H1 (cell line): ENCODE data around the gene KCNN4. TPM values are rescaled to one million over a fixed set of nuclear protein-coding genes. Genes with fewer than 3 reads are reported as not detected.

Experiments used
- CTCF ChIA-PET: fragments of 300-600 bp; sonication (Branson Sonifier 250); formaldehyde crosslinking; loops from one replicate; lab custom pipeline; 2021; ENCODE audit not compliant: partially characterized antibody; lab: Charles Lee
- POLR2A ChIA-PET: fragments of 300-600 bp; sonication (Branson Sonifier 250); formaldehyde crosslinking; loops from one replicate; lab custom pipeline; 2021; ENCODE audit warnings: inconsistent platforms; ENCODE audit not compliant: partially characterized antibody; lab: Charles Lee
- DNase-seq, 2 experiments: peaks; one replicate each; pipeline versions ENCODE4 v3.0.0 to v3.0.0-alpha.2; 2010 to 2022; ENCODE audit warnings: low spot score in 2 of 2, low read depth in 1 of 2, mixed read lengths in 1 of 2
- FAIRE-seq: peaks from 2 replicates; lab custom pipeline; 2011; peaks lifted over from hg19 to GRCh38; lab: Jason Lieb, UNC
- H2AFZ ChIP-seq: 2 replicates; pipeline ENCODE4 v1.8.1; 2012; ENCODE audit warnings: low read length, inconsistent platforms
- H2AK5ac ChIP-seq: 2 replicates; pipeline ENCODE4 v1.6.1; 2013; ENCODE audit warnings: low read depth, low read length
- H2BK120ac ChIP-seq: replicated peaks from 2 replicates; pipeline ENCODE3; 2013; ENCODE audit warnings: low read depth, low read length, inconsistent platforms
- H2BK12ac ChIP-seq: 2 replicates; pipeline ENCODE4 v1.6.1; 2013; ENCODE audit warnings: low read depth, low read length
- H2BK15ac ChIP-seq: 2 replicates; pipeline ENCODE4 v1.6.1; 2013; ENCODE audit warnings: low read length
- H2BK20ac ChIP-seq: 2 replicates; pipeline ENCODE4 v1.6.1; 2013; ENCODE audit warnings: low read length
- H2BK5ac ChIP-seq: 2 replicates; pipeline ENCODE4 v1.6.1; 2013; ENCODE audit warnings: low read depth, low read length
- H3K14ac ChIP-seq: 2 replicates; pipeline ENCODE4 v1.6.1; 2013; ENCODE audit warnings: inconsistent platforms; ENCODE audit not compliant: insufficient read length
- H3K18ac ChIP-seq: 2 replicates; pipeline ENCODE4 v1.6.1; 2013; ENCODE audit warnings: low read length; ENCODE audit errors: extremely low read depth
- H3K23ac ChIP-seq: 2 replicates; pipeline ENCODE4 v1.6.1; 2013; ENCODE audit warnings: inconsistent platforms; ENCODE audit not compliant: insufficient read length
- H3K23me2 ChIP-seq: 2 replicates; pipeline ENCODE4 v1.6.1; 2013; ENCODE audit warnings: low read depth, low read length
- H3K27ac ChIP-seq: 2 replicates; pipeline ENCODE4 v1.6.1; 2011; ENCODE audit warnings: low read depth, low read length, inconsistent platforms
- H3K27me3 ChIP-seq, 4 experiments: replicated peaks in 1 of 4; 1 replicate in 1 of 4; 2 replicates in 3 of 4; pipeline versions ENCODE4 v1.6.1 to v1.8.1; 2011 to 2013; ENCODE audit warnings: low read length in 3 of 4, mild to moderate bottlenecking in 3 of 4, inconsistent platforms in 2 of 4, mixed read lengths in 2 of 4, moderate library complexity in 1 of 4; ENCODE audit not compliant: control insufficient read depth in 3 of 4, insufficient read depth in 3 of 4; ENCODE audit errors: extremely low read depth in 1 of 4
- H3K36me3 ChIP-seq, 4 experiments: 2 replicates each; pipeline versions ENCODE4 v1.6.1 to v1.8.1; 2011 to 2013; ENCODE audit warnings: mild to moderate bottlenecking in 4 of 4, low read length in 3 of 4, moderate library complexity in 2 of 4, control low read depth in 1 of 4, inconsistent platforms in 1 of 4; ENCODE audit not compliant: insufficient read depth in 4 of 4, control insufficient read depth in 2 of 4
- H3K4ac ChIP-seq: replicated peaks from 2 replicates; pipeline ENCODE3; 2013; ENCODE audit warnings: low read length, low read depth, mixed read lengths, inconsistent platforms; ENCODE audit not compliant: insufficient read length
- H3K4me1 ChIP-seq, 4 experiments: replicated peaks in 1 of 4; 1 replicate in 1 of 4; 2 replicates in 3 of 4; pipeline versions ENCODE4 v1.6.1 to v1.8.1; 2011 to 2013; ENCODE audit warnings: low read length in 3 of 4, inconsistent platforms in 2 of 4, mixed read lengths in 1 of 4; ENCODE audit not compliant: insufficient read depth in 4 of 4, control insufficient read depth in 3 of 4
- H3K4me2 ChIP-seq, 2 experiments: 2 replicates each; pipeline versions ENCODE4 v1.6.1 to v1.8.1; 2011 to 2013; ENCODE audit warnings: low read depth in 2 of 2, low read length in 2 of 2, control low read depth in 1 of 2, inconsistent platforms in 1 of 2, mild to moderate bottlenecking in 1 of 2; ENCODE audit not compliant: insufficient read depth in 1 of 2
- H3K4me3 ChIP-seq, 4 experiments: fragments of 200-600, 300-600 bp in 1 of 4; sonication (generic), shearing (Covaris generic), sonication (Bioruptor Twin) in 1 of 4; 2 replicates each; pipeline versions ENCODE4 v1.5.1 to v1.8.1; 2011 to 2016; ENCODE audit warnings: low read length in 4 of 4, low read depth in 3 of 4, control low read depth in 2 of 4, inconsistent platforms in 2 of 4, mild to moderate bottlenecking in 2 of 4, mixed read lengths in 1 of 4, moderate library complexity in 1 of 4; ENCODE audit not compliant: insufficient read depth in 2 of 4; ENCODE audit errors: extremely low read depth in 1 of 4
- H3K56ac ChIP-seq: replicated peaks from 2 replicates; pipeline ENCODE3; 2013; ENCODE audit warnings: low read depth, mild to moderate bottlenecking, mixed read lengths, low read length, inconsistent platforms; ENCODE audit not compliant: insufficient read length
- H3K79me1 ChIP-seq: 2 replicates; pipeline ENCODE4 v1.6.1; 2013; ENCODE audit warnings: low read depth, low read length, control low read depth
- H3K79me2 ChIP-seq, 2 experiments: 2 replicates each; pipeline versions ENCODE4 v1.6.1 to v1.8.1; 2012 to 2013; ENCODE audit warnings: low read length in 2 of 2, mild to moderate bottlenecking in 2 of 2, inconsistent platforms in 1 of 2; ENCODE audit not compliant: insufficient read depth in 2 of 2, control insufficient read depth in 1 of 2
- H3K9ac ChIP-seq, 4 experiments: replicated peaks in 1 of 4; 1 replicate in 1 of 4; 2 replicates in 3 of 4; pipeline versions ENCODE4 v1.6.1 to v1.8.1; 2011 to 2013; ENCODE audit warnings: low read depth in 3 of 4, low read length in 3 of 4, control low read depth in 2 of 4, mild to moderate bottlenecking in 2 of 4, moderate library complexity in 2 of 4, inconsistent platforms in 1 of 4; ENCODE audit errors: extremely low read depth in 1 of 4
- H3K9me3 ChIP-seq, 2 experiments: 2 replicates each; pipeline versions ENCODE4 v1.6.1 to v1.8.1; 2012 to 2013; ENCODE audit warnings: mild to moderate bottlenecking in 2 of 2, moderate library complexity in 2 of 2, control low read depth in 1 of 2, inconsistent platforms in 1 of 2, low read depth in 1 of 2, low read length in 1 of 2, mixed read lengths in 1 of 2; ENCODE audit not compliant: insufficient read depth in 2 of 2
- H4K20me1 ChIP-seq, 2 experiments: replicated peaks in 1 of 2; 2 replicates each; pipeline versions ENCODE3 to v1.8.1; 2011 to 2013; ENCODE audit warnings: inconsistent platforms in 2 of 2, low read length in 2 of 2, mild to moderate bottlenecking in 1 of 2; ENCODE audit not compliant: insufficient read depth in 2 of 2, control insufficient read depth in 1 of 2
- H4K5ac ChIP-seq: 2 replicates; pipeline ENCODE4 v1.6.1; 2013; ENCODE audit warnings: low read length, low read depth, mixed read lengths, inconsistent platforms; ENCODE audit not compliant: insufficient read length
- H4K8ac ChIP-seq: 2 replicates; pipeline ENCODE4 v1.8.0; 2013; ENCODE audit warnings: mild to moderate bottlenecking, moderate library complexity, low read length, inconsistent platforms; ENCODE audit not compliant: insufficient read depth; ENCODE audit errors: extremely low read depth
- H4K91ac ChIP-seq: replicated peaks from 2 replicates; pipeline ENCODE3; 2013; ENCODE audit warnings: low read length, mixed read lengths, inconsistent platforms; ENCODE audit not compliant: insufficient read length
- ATF3 ChIP-seq: IDR thresholded peaks from 2 replicates; pipeline ENCODE4 v1.6.1; 2011; ENCODE audit warnings: low read depth, mild to moderate bottlenecking, low read length; ENCODE audit not compliant: insufficient read depth
- BACH1 ChIP-seq: IDR thresholded peaks from 2 replicates; pipeline ENCODE4 v1.6.1; 2012; ENCODE audit warnings: low read length, improper control_type of control experiment
- BCL11A ChIP-seq, 2 experiments: IDR thresholded peaks; one replicate each; pipeline ENCODE4 v1.6.1; 2011; ENCODE audit warnings: low read depth in 2 of 2, low read length in 2 of 2, mild to moderate bottlenecking in 2 of 2
- CHD1 ChIP-seq: IDR thresholded peaks from 2 replicates; pipeline ENCODE4 v1.6.1; 2012; ENCODE audit warnings: low read depth, low read length, improper control_type of control experiment
- CREB1 ChIP-seq: IDR thresholded peaks from 2 replicates; pipeline ENCODE4 v1.6.1; 2012; ENCODE audit warnings: inconsistent platforms
- GABPA ChIP-seq: IDR thresholded peaks from 2 replicates; pipeline ENCODE4 v1.6.1; 2011; ENCODE audit warnings: mild to moderate bottlenecking, low read length, moderate library complexity, borderline replicate concordance; ENCODE audit not compliant: insufficient read depth
- GTF2F1 ChIP-seq: IDR thresholded peaks from 2 replicates; pipeline ENCODE4 v1.6.1; 2012; ENCODE audit warnings: low read depth, low read length, improper control_type of control experiment, borderline replicate concordance
- JUN ChIP-seq: IDR thresholded peaks from 2 replicates; pipeline ENCODE4 v1.6.1; 2011; ENCODE audit warnings: low read depth, mild to moderate bottlenecking, improper control_type of control experiment, low read length
- KDM1A ChIP-seq: fragments of 200-600, 300-600 bp; sonication (generic); IDR thresholded peaks from 2 replicates; pipeline ENCODE4 v1.7.1; 2016; ENCODE audit warnings: mild to moderate bottlenecking, low read length, borderline replicate concordance
- KDM5A ChIP-seq: fragments of 200-600 bp; IDR thresholded peaks from 2 replicates; pipeline ENCODE4 v1.7.1; 2012; ENCODE audit warnings: mild to moderate bottlenecking, low read length, inconsistent platforms, mixed read lengths
- PHF8 ChIP-seq: fragments of 200-600 bp; sonication (generic); conservative IDR thresholded peaks from 2 replicates; pipeline ENCODE4 v1.7.1; 2012; ENCODE audit warnings: low read depth, mild to moderate bottlenecking, inconsistent platforms, low read length, moderate library complexity
- POU5F1 ChIP-seq: IDR thresholded peaks from 2 replicates; pipeline ENCODE4 v1.6.1; 2011; ENCODE audit warnings: low read depth, mild to moderate bottlenecking, low read length, moderate library complexity
- RAD21 ChIP-seq, 2 experiments: IDR thresholded peaks in 1 of 2; conservative IDR thresholded peaks in 1 of 2; 2 replicates each; pipeline ENCODE4 v1.6.1; 2011; ENCODE audit warnings: low read depth in 2 of 2, low read length in 2 of 2, improper control_type of control experiment in 1 of 2, inconsistent platforms in 1 of 2, mild to moderate bottlenecking in 1 of 2, moderate library complexity in 1 of 2
- RFX5 ChIP-seq: IDR thresholded peaks from 2 replicates; pipeline ENCODE4 v1.6.1; 2011; ENCODE audit warnings: low read depth, low read length, improper control_type of control experiment, borderline replicate concordance
- WGBS, 2 experiments: shearing (Covaris generic) in 1 of 2; methylation state at CpG; one replicate each; pipeline versions ENCODE4 v1.1.6 to v1.1.7; 2013 to 2015; ENCODE audit warnings: low lambda C conversion rate in 2 of 2, mixed read lengths in 2 of 2, inconsistent platforms in 1 of 2, low coverage in 1 of 2, missing lambda C conversion rate in 1 of 2; ENCODE audit not compliant: insufficient replicate concordance in 2 of 2, insufficient coverage in 1 of 2, insufficient read length in 1 of 2; ENCODE audit errors: extremely low coverage in 1 of 2, missing lambda C conversion rate in 1 of 2; 5-methylcytosine and 5-hydroxymethylcytosine counted together
- polyA plus RNA-seq, 7 experiments: library from polyadenylated mRNA; depleted of rRNA in 3 of 7; stranded (reverse) in 5 of 7; unstranded in 2 of 7; fragments of >200 nt in 5 of 7; fragments of 200-250 nt in 2 of 7; gene quantifications; 1 replicate in 5 of 7; 2 replicates in 1 of 7; 4 replicates in 1 of 7; pipeline versions ENCODE4 v1.2.1 to v1.2.3, GENCODE V29; 2011 to 2013; ENCODE audit warnings: missing spikeins in 2 of 7, mixed read lengths in 2 of 7
- total RNA-seq: library from RNA; stranded (reverse); fragmentation: NEBNext Ultra II Directional; extraction: Animal tissue kit (Norgen Biotek cat#: 25700); gene quantifications from 2 replicates; pipeline ENCODE4 v1.2.1, GENCODE V29; 2021

The KCNN4 gene
- total and polyA plus RNA-seq, 2 of the 8 experiments (the other 6 are each of a cell fraction or from before 2014, with no cell fraction given), result 0.78 to 1.5 TPM

- no peak overlapping the region for H2AK5ac ChIP-seq
- POLR2A ChIA-PET, result interaction anchor here (0.6 kb wide), 1 partner anchor 1596 kb away, joined by 3 read pairs; no protein-coding TSS in a partner anchor
- H2BK15ac ChIP-seq, result no peak overlapping the region
- H2BK12ac ChIP-seq, result no peak overlapping the region
- no peak overlapping the region for H2AFZ ChIP-seq
- FAIRE-seq, result no peak
- no peak overlapping the region for H2BK120ac ChIP-seq
- no peak overlapping the region for H3K4ac ChIP-seq
- no peak overlapping the region for H3K14ac ChIP-seq
- peaks cover 6 to 11% of the 10 kb centered on the region in 2 experiments; a peak in 3 of 4 replicates for H3K9me3 ChIP-seq
- H3K36me3 ChIP-seq, result no peaks in the 10 kb centered on the region
- no peak overlapping the region for H3K4me3 ChIP-seq
- H4K8ac ChIP-seq, result no peak overlapping the region
- H3K18ac ChIP-seq, result no peak overlapping the region
- no peak overlapping the region for H3K27ac ChIP-seq
- H3K9ac ChIP-seq, result no peak overlapping the region
- no peak for DNase-seq
- H3K4me2 ChIP-seq, result no peak overlapping the region
- H3K27me3 ChIP-seq, result peaks cover 0 to 11% (median 2%) of the 10 kb centered on the region in 4 experiments; a peak in 3 of 7 replicates
- no peaks in the 10 kb centered on the region for H3K23me2 ChIP-seq
- H2BK20ac ChIP-seq, result no peak overlapping the region
- no peak overlapping the region for H4K91ac ChIP-seq
- H3K4me1 ChIP-seq, result no peaks in the 10 kb centered on the region; a peak in 1 of 7 replicates
- peaks cover 0 to 2% of the 10 kb centered on the region in 2 experiments for H4K20me1 ChIP-seq
- H4K5ac ChIP-seq, result no peak overlapping the region
- WGBS, 2 experiments, result 87% methylated on average over 5 of the region's 5 CpGs; no CpG with 5 or more reads in 1 of the 2 experiments
- H3K23ac ChIP-seq, result no peak overlapping the region
- CTCF ChIA-PET, result interaction anchor here (3.1 kb wide), 1 partner anchor 9 kb away, joined by 13 read pairs; no protein-coding TSS in a partner anchor
- H2BK5ac ChIP-seq, result no peak overlapping the region
- H3K79me2 ChIP-seq, result no peaks in the 10 kb centered on the region; a peak in 1 of 4 replicates
- no peak overlapping the region for H3K56ac ChIP-seq
- H3K79me1 ChIP-seq, result no peaks in the 10 kb centered on the region
- no peak for TF ChIP-seq RFX5
- TF ChIP-seq BCL11A (IDR thresholded peaks at IDR 0.05; ENCODE audit: low read depth in 2 of 2, low read length in 2 of 2), result no peak
- TF ChIP-seq JUN, result no peak
- no peak for TF ChIP-seq GTF2F1
- TF ChIP-seq CHD1, result no peak
- no peak for TF ChIP-seq POU5F1
- TF ChIP-seq PHF8, result no peak
- no peak for TF ChIP-seq KDM5A
- no peak for TF ChIP-seq BACH1
- no peak for TF ChIP-seq GABPA
- TF ChIP-seq KDM1A, result no peak
- TF ChIP-seq CREB1, result no peak
- TF ChIP-seq RAD21 (IDR thresholded peaks at IDR 0.05 in 1 of 2, conservative IDR thresholded peaks at IDR 0.05 in 1 of 2; ENCODE audit: low read depth in 2 of 2, low read length in 2 of 2), result no peak
- TF ChIP-seq ATF3, result no peak
Observed at GRCh38 chr19:43818500-43818899, 37.7 kb upstream of the KCNN4 start.
